A204.1 (cell line): ENCODE results near the gene GLIS2.

Source experiments
- FAIRE-seq: peaks from 2 replicates; lab custom pipeline; 2012; peaks lifted over from hg19 to GRCh38; lab: Jason Lieb, UNC

GLIS2 gene

DNA sequence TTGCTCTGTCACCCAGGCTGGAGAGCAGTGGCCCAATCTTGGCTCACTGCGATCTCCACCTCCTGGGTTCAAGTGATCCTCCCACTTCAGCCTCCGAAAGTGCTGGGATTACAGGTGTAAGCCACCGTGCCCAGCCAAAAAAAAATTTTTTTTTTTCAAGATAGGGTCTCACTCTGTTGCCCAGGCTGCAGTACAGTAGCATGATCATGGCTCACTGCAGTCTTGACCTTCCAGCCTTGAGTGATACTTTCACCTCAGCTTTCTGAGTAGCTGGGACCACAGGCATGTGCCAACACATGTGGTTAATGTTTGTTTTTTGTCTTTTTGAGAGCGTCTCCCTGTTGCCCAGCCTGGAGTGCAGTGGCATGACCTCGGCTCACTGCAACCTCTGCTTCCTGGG, 37.0 kb downstream of the GLIS2 start:
- FAIRE-seq, result no peak

DNA sequence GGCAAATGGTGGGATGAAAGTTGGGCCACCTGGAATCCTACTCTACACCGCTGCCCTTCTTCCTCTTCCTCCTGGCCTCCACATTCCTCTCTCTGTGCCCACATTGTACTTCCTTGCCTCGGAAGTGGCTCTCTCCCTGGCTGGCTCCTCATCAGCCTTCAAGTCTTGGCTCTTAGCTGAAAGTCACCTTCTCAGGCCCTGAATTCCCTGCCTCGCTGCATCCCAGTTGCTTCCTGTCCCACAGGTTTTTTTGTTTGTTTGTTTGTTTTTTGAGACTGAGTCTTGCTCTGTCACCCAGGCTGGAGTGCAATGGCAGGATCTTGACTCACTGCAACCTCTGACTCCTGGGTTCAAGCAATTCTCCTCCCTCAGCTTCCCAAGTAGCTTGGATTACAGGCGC, 37.8 kb downstream of the GLIS2 start:
- FAIRE-seq, result no peak

DNA sequence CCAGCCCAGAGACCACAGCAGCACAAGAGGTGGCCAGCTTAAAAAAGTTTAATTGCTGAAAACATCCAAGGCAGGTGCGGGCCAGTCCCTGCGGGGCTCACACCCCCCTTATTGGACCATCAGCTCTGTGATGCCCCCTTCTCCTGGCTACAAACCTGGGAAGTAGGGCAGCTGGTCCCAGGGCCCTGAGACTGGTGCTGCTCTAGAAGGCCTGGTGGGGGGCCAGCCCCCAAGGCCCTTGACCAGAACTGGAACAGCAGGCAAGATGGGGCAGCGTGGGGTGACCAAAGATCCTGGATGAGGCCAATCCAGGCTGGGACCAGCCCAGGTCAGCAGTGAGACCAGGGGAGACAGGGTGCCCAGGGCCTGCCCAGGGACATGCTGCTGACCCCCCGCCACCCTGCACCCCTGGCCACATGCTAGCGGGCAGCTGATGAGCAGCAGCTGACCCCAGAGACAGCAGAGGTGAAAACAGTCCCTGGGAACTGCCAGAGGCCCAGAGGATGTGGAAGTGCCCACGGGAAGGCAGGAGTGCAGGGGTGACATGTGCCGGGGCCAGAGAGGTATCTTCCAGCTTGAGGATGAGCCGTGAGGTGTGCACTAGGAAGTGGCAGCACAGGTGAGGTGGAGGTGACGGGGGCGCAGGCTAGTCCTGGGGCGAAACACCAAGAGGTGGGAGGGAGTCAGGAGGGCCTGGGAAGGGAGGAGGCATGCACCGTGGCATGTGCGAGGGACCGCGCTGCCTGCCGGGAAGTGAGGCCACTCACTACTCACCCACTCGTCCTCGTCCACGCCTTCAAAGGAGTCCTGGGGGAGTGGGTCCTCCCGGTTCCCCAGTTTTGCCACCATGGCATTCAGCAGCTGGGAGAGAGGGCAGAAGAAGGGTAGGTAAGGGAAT, 38.9 kb downstream of the GLIS2 start:
- FAIRE-seq, result no peak

- FAIRE-seq, result no peak
Observed at GRCh38 chr16:4356820-4357219, 41.0 kb downstream of the GLIS2 start.

- no peak for FAIRE-seq
Observed at GRCh38 chr16:4358236-4358635, 42.4 kb downstream of the GLIS2 start.

DNA sequence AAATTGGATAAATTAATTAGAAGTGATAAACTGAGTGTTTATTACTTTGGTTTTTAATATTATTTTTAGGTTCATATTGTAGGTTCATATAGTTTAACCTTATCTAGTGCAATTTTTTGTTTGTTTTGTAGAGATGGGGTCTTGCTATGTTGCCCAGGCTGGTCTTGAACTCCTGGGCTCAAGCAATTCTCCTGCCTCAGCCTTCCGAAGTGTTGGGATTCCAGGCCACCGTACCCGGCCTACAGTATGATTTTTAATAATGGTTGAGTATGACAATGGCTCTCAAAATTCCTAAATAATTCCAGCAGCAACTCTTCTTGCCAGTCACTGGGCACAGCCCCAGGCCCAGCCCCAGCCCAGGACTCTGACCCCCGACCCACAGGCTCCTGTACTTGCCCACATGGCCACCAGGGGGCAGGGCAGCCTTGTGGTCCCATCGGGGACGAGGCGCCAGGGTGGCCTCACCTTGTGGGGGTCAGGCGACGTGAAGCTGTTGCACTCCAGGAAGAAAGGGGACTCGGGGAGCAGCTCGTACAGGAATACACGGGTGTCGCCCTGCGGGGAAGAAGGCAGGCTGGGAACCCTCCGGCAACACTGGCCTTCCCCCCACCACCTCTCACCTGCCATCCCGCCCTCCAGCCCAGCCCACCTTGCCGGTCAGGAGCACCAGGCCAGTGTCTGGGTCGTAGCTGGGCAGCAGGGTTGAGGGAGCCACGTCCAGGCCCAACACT, 43.1 kb downstream of the GLIS2 start:
- no peak for FAIRE-seq

- no peak for FAIRE-seq
Observed at GRCh38 chr16:4359914-4360313, 44.0 kb downstream of the GLIS2 start.

GRCh38 chr16:4360538-4361021, 44.7 kb downstream of the GLIS2 start:
- FAIRE-seq, result no peak

GRCh38 chr16:4361033-4361943, 45.4 kb downstream of the GLIS2 start:
- FAIRE-seq, result no peak

- no peak for FAIRE-seq
Observed at GRCh38 chr16:4361944-4362311, 46.1 kb downstream of the GLIS2 start.

- FAIRE-seq, result no peak
Observed at GRCh38 chr16:4362476-4363135, 46.7 kb downstream of the GLIS2 start.

GRCh38 chr16:4364196-4365013, 48.5 kb downstream of the GLIS2 start:
- FAIRE-seq, result no peak

DNA sequence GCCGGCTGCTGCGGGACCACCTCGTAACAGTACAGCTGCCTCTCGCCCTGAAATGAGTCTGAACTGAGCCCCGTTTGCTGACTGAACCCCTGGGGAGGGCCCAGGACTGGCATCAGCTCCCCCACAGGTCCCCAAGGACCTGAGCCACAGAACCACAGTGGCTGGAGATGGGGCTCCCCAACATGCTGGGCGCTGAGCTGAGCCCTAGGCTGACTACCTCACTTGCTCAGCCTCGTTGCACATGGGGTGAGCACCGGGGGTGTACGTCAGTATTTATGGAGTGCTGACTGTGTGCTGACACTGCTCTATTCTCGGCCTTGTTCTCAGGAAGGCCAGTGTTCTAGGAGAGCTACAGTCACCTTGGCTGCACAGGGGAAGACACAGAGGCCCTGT, 49.1 kb downstream of the GLIS2 start:
- FAIRE-seq, result no peak

GRCh38 chr16:4365615-4366014, 49.7 kb downstream of the GLIS2 start:
- FAIRE-seq, result no peak

- no peak for FAIRE-seq
Observed at GRCh38 chr16:4366016-4366415, 50.1 kb downstream of the GLIS2 start.

- no peak for FAIRE-seq
Observed at GRCh38 chr16:4367393-4367856, 51.6 kb downstream of the GLIS2 start.

GRCh38 chr16:4369007-4369733, 53.3 kb downstream of the GLIS2 start:
- FAIRE-seq, result no peak

GRCh38 chr16:4370151-4370550, 54.3 kb downstream of the GLIS2 start:
- no peak for FAIRE-seq

GRCh38 chr16:4370570-4371356, 54.9 kb downstream of the GLIS2 start:
- no peak for FAIRE-seq
